Neuronal stem cell (in vitro differentiated cells): ENCODE results near the gene FAM174A.

Experiments
- DNase-seq: peaks from one replicate; pipeline ENCODE4 v3.0.0-alpha.2; 2013; ENCODE audit warnings: low spot score
- H2AFZ ChIP-seq: one replicate; pipeline ENCODE4 v1.6.1; 2013; ENCODE audit warnings: mild to moderate bottlenecking, low read length, inconsistent platforms
- H2AK5ac ChIP-seq: 2 replicates; pipeline ENCODE4 v1.6.1; 2013; ENCODE audit warnings: low read depth, mild to moderate bottlenecking, inconsistent platforms, low read length, moderate library complexity, mixed read lengths
- H2BK120ac ChIP-seq: 2 replicates; pipeline ENCODE4 v1.6.1; 2013; ENCODE audit warnings: low read depth, mild to moderate bottlenecking, inconsistent platforms, low read length, moderate library complexity, mixed read lengths
- H2BK12ac ChIP-seq: one replicate; pipeline ENCODE4 v1.6.1; 2013; ENCODE audit warnings: low read length, inconsistent platforms
- H2BK15ac ChIP-seq: 2 replicates; pipeline ENCODE4 v1.6.1; 2013; ENCODE audit warnings: mild to moderate bottlenecking, low read length, inconsistent platforms, mixed read lengths
- H2BK5ac ChIP-seq: one replicate; pipeline ENCODE4 v1.6.1; 2013; ENCODE audit warnings: inconsistent platforms, mild to moderate bottlenecking, low read length, moderate library complexity
- H3K14ac ChIP-seq: one replicate; pipeline ENCODE4 v1.6.1; 2013; ENCODE audit warnings: low read length, inconsistent platforms
- H3K18ac ChIP-seq: 2 replicates; pipeline ENCODE4 v1.6.1; 2013; ENCODE audit warnings: low read length, inconsistent platforms
- H3K23ac ChIP-seq: 2 replicates; pipeline ENCODE4 v1.6.1; 2013; ENCODE audit warnings: low read depth, mild to moderate bottlenecking, mixed read lengths, low read length, inconsistent platforms; ENCODE audit not compliant: poor library complexity
- H3K27ac ChIP-seq: replicated peaks from 3 replicates; pipeline ENCODE4 v1.5.1; 2013; ENCODE audit warnings: low read length, inconsistent platforms
- H3K27me3 ChIP-seq, 3 experiments: 2 replicates each; pipeline ENCODE4 v1.6.1; 2013; ENCODE audit warnings: low read length in 3 of 3, mild to moderate bottlenecking in 2 of 3, inconsistent platforms in 1 of 3, low read depth in 1 of 3, mixed read lengths in 1 of 3, moderate library complexity in 1 of 3; ENCODE audit not compliant: control insufficient read depth in 3 of 3, insufficient read depth in 3 of 3
- H3K36me3 ChIP-seq, 2 donors: replicated peaks in 1 of 2; 2 replicates each; pipeline ENCODE4 v1.6.1; 2013; ENCODE audit warnings: low read length in 2 of 2; ENCODE audit not compliant: control insufficient read depth in 2 of 2, insufficient read depth in 2 of 2
- H3K4ac ChIP-seq: 2 replicates; pipeline ENCODE4 v1.6.1; 2013; ENCODE audit warnings: inconsistent platforms, mild to moderate bottlenecking, low read length, moderate library complexity
- H3K4me1 ChIP-seq, 2 donors: 1 replicate in 1 of 2; 2 replicates in 1 of 2; pipeline ENCODE4 v1.6.1; 2013; ENCODE audit warnings: low read length in 2 of 2, low read depth in 1 of 2; ENCODE audit not compliant: control insufficient read depth in 2 of 2, insufficient read depth in 1 of 2
- H3K4me2 ChIP-seq: one replicate; pipeline ENCODE4 v1.6.1; 2013; ENCODE audit warnings: mild to moderate bottlenecking, low read length, inconsistent platforms; ENCODE audit not compliant: insufficient read depth, poor library complexity, severe bottlenecking
- H3K4me3 ChIP-seq, 2 donors: 2 replicates each; pipeline ENCODE4 v1.5.1; 2013; ENCODE audit warnings: low read length in 2 of 2, mild to moderate bottlenecking in 2 of 2, inconsistent platforms in 1 of 2, moderate library complexity in 1 of 2
- H3K79me1 ChIP-seq: one replicate; pipeline ENCODE4 v1.6.1; 2013; ENCODE audit warnings: low read depth, mild to moderate bottlenecking, inconsistent platforms, low read length, moderate library complexity
- H3K9ac ChIP-seq: one replicate; pipeline ENCODE4 v1.6.1; 2013; ENCODE audit warnings: mild to moderate bottlenecking, low read depth, low read length, inconsistent platforms; ENCODE audit not compliant: poor library complexity
- H3K9me3 ChIP-seq, 2 donors: replicated peaks in 1 of 2; 2 replicates each; pipeline versions ENCODE3 to v1.6.1; 2013; ENCODE audit warnings: low read length in 2 of 2, mild to moderate bottlenecking in 2 of 2, inconsistent platforms in 1 of 2, low read depth in 1 of 2, mixed read lengths in 1 of 2, moderate library complexity in 1 of 2; ENCODE audit not compliant: control insufficient read depth in 2 of 2, insufficient read depth in 1 of 2
- H4K8ac ChIP-seq: one replicate; pipeline ENCODE4 v1.6.1; 2013; ENCODE audit warnings: low read depth, mild to moderate bottlenecking, inconsistent platforms, low read length, moderate library complexity
- H4K91ac ChIP-seq: one replicate; pipeline ENCODE4 v1.6.1; 2013; ENCODE audit warnings: low read length, low read depth, mild to moderate bottlenecking, inconsistent platforms; ENCODE audit not compliant: poor library complexity
- WGBS, 2 donors: extraction: QIAGEN DNeasy Blood & Tissue Kit; methylation state at CpG; one replicate each; pipeline ENCODE4 v1.1.7; 2013; ENCODE audit warnings: missing lambda C conversion rate in 2 of 2, mixed read lengths in 1 of 2; ENCODE audit not compliant: insufficient read length in 2 of 2, insufficient replicate concordance in 1 of 2; ENCODE audit errors: extremely low coverage in 2 of 2; 5-methylcytosine and 5-hydroxymethylcytosine counted together

Gene FAM174A

DNA sequence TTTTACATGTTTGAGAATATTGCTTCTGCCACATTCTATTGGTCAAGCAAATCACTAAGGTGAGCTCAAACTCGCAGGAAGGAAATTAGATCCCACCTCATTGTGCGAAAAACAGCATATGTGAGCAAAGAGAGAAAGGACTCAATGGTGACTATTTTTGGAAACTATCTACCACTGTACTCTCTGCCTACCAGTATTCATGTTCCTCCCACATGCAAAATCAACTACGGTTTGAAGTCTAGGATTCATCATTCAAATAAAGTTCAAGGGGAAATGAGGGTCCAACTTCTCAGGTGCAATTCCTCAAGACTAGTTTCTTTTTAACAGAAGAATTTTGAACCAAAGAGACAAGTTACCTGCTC, 60.6 kb downstream of the FAM174A start:
- no peaks in the 10 kb centered on the region for H3K9me3 ChIP-seq
- DNase-seq = no peak
- no CpG with 5 or more reads among the region's 3 CpGs for whole genome bisulfite sequencing, 2 donors
- H4K8ac ChIP-seq = no peak overlapping the region
- no peaks in the 10 kb centered on the region for H3K36me3 ChIP-seq
- H3K23ac ChIP-seq = no peak overlapping the region
- no peak overlapping the region for H2AFZ ChIP-seq
- H3K4me3 ChIP-seq = no peak overlapping the region
- no peak overlapping the region for H3K27ac ChIP-seq
- H3K27me3 ChIP-seq = no peaks in the 10 kb centered on the region
- H2BK5ac ChIP-seq = no peak overlapping the region
- H3K79me1 ChIP-seq = no peaks in the 10 kb centered on the region
- no peak overlapping the region for H2BK15ac ChIP-seq
- H2BK120ac ChIP-seq = no peak overlapping the region
- H3K4me2 ChIP-seq = no peak overlapping the region
- no peak overlapping the region for H3K14ac ChIP-seq
- H3K18ac ChIP-seq = no peak overlapping the region
- no peaks in the 10 kb centered on the region for H3K4me1 ChIP-seq
- no peak overlapping the region for H3K4ac ChIP-seq
- H2BK12ac ChIP-seq = no peak overlapping the region
- no peak overlapping the region for H3K9ac ChIP-seq
- no peak overlapping the region for H4K91ac ChIP-seq
- no peak overlapping the region for H2AK5ac ChIP-seq

DNA sequence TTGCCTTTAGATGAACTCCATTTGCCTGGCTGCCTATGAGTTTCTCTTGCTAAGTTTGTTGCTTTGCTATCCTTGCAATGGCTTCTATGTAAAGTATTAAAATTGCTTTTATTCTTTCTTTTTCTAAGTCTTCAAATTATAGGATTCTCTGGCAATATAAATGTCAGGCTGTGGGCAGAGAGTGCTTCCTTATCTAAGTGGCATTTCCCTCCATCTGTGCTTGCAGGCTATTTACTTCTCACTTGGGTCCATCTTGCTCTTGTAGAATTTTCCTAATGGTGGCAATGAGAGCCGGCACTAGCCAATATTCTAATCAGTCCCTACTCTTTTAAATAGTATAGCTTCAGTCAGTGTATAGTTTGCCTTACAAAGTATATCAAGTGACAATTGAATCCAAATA, 63.3 kb downstream of the FAM174A start:
- Histone ChIP-seq H2AK5ac (no peak overlapping the region), H3K27me3 (no peaks in the 10 kb centered on the region), H3K4me2 (no peak overlapping the region), H2BK15ac (no peak overlapping the region), H3K4me3 (no peak overlapping the region), H3K4ac (no peak overlapping the region), H3K9ac (no peak overlapping the region), H3K27ac (no peak overlapping the region), H3K18ac (no peak overlapping the region), H2BK120ac (no peak overlapping the region), H3K23ac (no peak overlapping the region), H2BK12ac (no peak overlapping the region), H4K91ac (no peak overlapping the region), H2AFZ (no peak overlapping the region), H4K8ac (no peak overlapping the region), H3K4me1 (no peaks in the 10 kb centered on the region), H2BK5ac (no peak overlapping the region), H3K79me1 (no peaks in the 10 kb centered on the region), H3K36me3 (no peaks in the 10 kb centered on the region), H3K9me3 (no peaks in the 10 kb centered on the region), H3K14ac (no peak overlapping the region)
- no CpG with 5 or more reads among the region's 1 CpG for WGBS, 2 donors
- DNase-seq = no peak

GRCh38 chr5:100600298-100600994, 65.3 kb downstream of the FAM174A start:
- Histone ChIP-seq H3K18ac (no peak overlapping the region), H2AK5ac (no peak overlapping the region), H3K4me2 (no peak overlapping the region), H2BK15ac (no peak overlapping the region), H3K9me3 (no peaks in the 10 kb centered on the region), H3K79me1 (no peaks in the 10 kb centered on the region), H3K27ac (no peak overlapping the region), H2AFZ (no peak overlapping the region), H3K27me3 (no peaks in the 10 kb centered on the region), H3K36me3 (no peaks in the 10 kb centered on the region), H3K14ac (no peak overlapping the region), H3K4me3 (no peak overlapping the region), H2BK5ac (no peak overlapping the region), H2BK120ac (no peak overlapping the region), H4K8ac (no peak overlapping the region), H3K9ac (no peak overlapping the region), H4K91ac (no peak overlapping the region), H3K23ac (no peak overlapping the region), H2BK12ac (no peak overlapping the region), H3K4ac (no peak overlapping the region), H3K4me1 (no peaks in the 10 kb centered on the region)
- no peak for DNase-seq
- 100% methylated on average over 1 of the region's 5 CpGs; no CpG with 5 or more reads in 1 of the 2 donors for WGBS, 2 donors

DNA sequence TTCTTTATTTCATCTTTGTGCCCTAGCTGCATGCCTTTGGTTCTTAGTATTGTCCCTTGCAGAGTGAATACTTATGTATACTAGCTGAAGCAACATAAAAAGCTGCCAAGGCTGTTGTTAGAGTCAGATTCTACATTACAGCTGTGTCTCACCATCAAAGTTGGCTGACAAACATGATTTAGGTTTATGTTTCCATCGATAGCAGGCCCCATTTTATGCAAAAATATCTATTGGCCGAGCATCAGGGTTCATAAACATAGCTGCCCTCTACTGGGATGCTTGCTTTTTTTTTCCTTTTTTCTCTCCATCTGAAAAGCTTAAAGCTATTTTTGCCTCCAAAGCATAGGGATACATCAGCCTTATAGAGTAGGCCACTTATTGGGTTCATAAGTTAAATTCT, 68.0 kb downstream of the FAM174A start:
- H3K4me3 ChIP-seq = no peak overlapping the region
- no peaks in the 10 kb centered on the region for H3K36me3 ChIP-seq
- no peak for DNase-seq
- H3K27ac ChIP-seq = no peak overlapping the region
- H4K8ac ChIP-seq = no peak overlapping the region
- no peak overlapping the region for H2AFZ ChIP-seq
- no peak overlapping the region for H3K18ac ChIP-seq
- no peak overlapping the region for H4K91ac ChIP-seq
- H3K14ac ChIP-seq = no peak overlapping the region
- H3K27me3 ChIP-seq = no peaks in the 10 kb centered on the region
- H3K23ac ChIP-seq = no peak overlapping the region
- no peak overlapping the region for H3K4me2 ChIP-seq
- no peak overlapping the region for H2BK120ac ChIP-seq
- H3K79me1 ChIP-seq = no peaks in the 10 kb centered on the region
- no peak overlapping the region for H2AK5ac ChIP-seq
- H2BK15ac ChIP-seq = no peak overlapping the region
- no peaks in the 10 kb centered on the region for H3K4me1 ChIP-seq
- no peak overlapping the region for H3K9ac ChIP-seq
- H3K9me3 ChIP-seq = no peaks in the 10 kb centered on the region
- no peak overlapping the region for H3K4ac ChIP-seq
- H2BK5ac ChIP-seq = no peak overlapping the region
- no peak overlapping the region for H2BK12ac ChIP-seq
- no CpG with 5 or more reads among the region's 2 CpGs for WGBS, 2 donors
